ENCODE results near the gene CWF19L1. TPM values are rescaled to one million over a fixed set of nuclear protein-coding genes. Genes with fewer than 3 reads are reported as not detected.

Gene CWF19L1
- total RNA-seq, 6 experiments from 2014 or later = 7.7 to 10.7 (median 8.4) TPM

- 75% methylated on average over 2 of the region's 2 CpGs for WGBS (ENCODE audit: insufficient coverage, low coverage, low lambda C conversion rate, missing lambda C conversion rate)
- Histone ChIP-seq H3K4me1 (peaks cover 0 to 2% (median 0%) of the 10 kb centered on the region in 4 donors), H3K27ac (no peak overlapping the region), H3K4me3 (no peak overlapping the region), H3K9me3 (no peaks in the 10 kb centered on the region), H3K27me3 (no peaks in the 10 kb centered on the region), H3K36me3 (peaks cover 0 to 45% (median 11%) of the 10 kb centered on the region in 4 donors)
- ATAC-seq (peak; percentile 30 to 59 (median 53)), DNase-seq (no peak)
- TF ChIP-seq POLR2A (IDR thresholded peaks at IDR 0.05) = no peak
- no peak for TF ChIP-seq CTCF (IDR thresholded peaks at IDR 0.05)
- intact Hi-C loops (cut with DNase I) = no loop called here
Measured at GRCh38 chr10:100192350-100192749, 75.1 kb downstream of the CWF19L1 start.

GRCh38 chr10:100186253-100187212 is 80.9 kb downstream of the CWF19L1 start:
- Histone ChIP-seq H3K4me3 (peak overlapping the region; percentile 60 to 89 (median 88)), H3K9me3 (no peaks in the 10 kb centered on the region), H3K4me1 (peaks cover 0 to 34% (median 2%) of the 10 kb centered on the region in 4 donors), H3K27ac (peak overlapping the region; percentile 72 to 90 (median 86)), H3K36me3 (peaks cover 0 to 22% (median 7%) of the 10 kb centered on the region in 4 donors), H3K27me3 (no peaks in the 10 kb centered on the region)
- WGBS (ENCODE audit: insufficient coverage, low coverage, low lambda C conversion rate, missing lambda C conversion rate) = 4% methylated on average over 16 of the region's 28 CpGs
- intact Hi-C loops (cut with DNase I) = no loop called here
- TF ChIP-seq CTCF (IDR thresholded peaks at IDR 0.05) (no peak), POLR2A (IDR thresholded peaks at IDR 0.05) (no peak)
- DNase-seq (peak in 1 of 3 donors; percentile 38), ATAC-seq (peak; percentile 37 to 60 (median 52))

- no peaks in the 10 kb centered on the region for H3K27me3 ChIP-seq
- DNase-seq (peak; percentile 94), ATAC-seq (peak; percentile 85 to 93 (median 92))
- H3K4me1 ChIP-seq = peaks cover 0 to 43% (median 6%) of the 10 kb centered on the region in 4 donors
- intact Hi-C loops (cut with DNase I) = no loop called here
- under 1% methylated on average over 17 of the region's 65 CpGs for WGBS (ENCODE audit: insufficient coverage, low coverage, low lambda C conversion rate, missing lambda C conversion rate)
- peak within 1 kb of the TSS; percentile 60 to 89 (median 88) for H3K4me3 ChIP-seq
- H3K27ac ChIP-seq = peak within 1 kb of the TSS; percentile 72 to 90 (median 86)
- TF ChIP-seq POLR2A (IDR thresholded peaks at IDR 0.05) (peak; percentile 92), CTCF (IDR thresholded peaks at IDR 0.05) (no peak)
- peaks cover 0 to 12% (median 2%) of the 10 kb centered on the region in 4 donors for H3K36me3 ChIP-seq
- H3K9me3 ChIP-seq = no peaks in the 10 kb centered on the region
Measured at GRCh38 chr10:100185364-100186252, 81.8 kb downstream of the CWF19L1 start, which contains the start of gene ERLIN1. ERLIN1 (minus strand) TSS chr10:100186029; CDS start chr10:100185626, 403 bp downstream.

GRCh38 chr10:100184840-100185239 is 82.6 kb downstream of the CWF19L1 start:
- H3K4me3 ChIP-seq = peak overlapping the region; percentile 60 to 89 (median 88)
- H3K27ac ChIP-seq = peak overlapping the region; percentile 72 to 90 (median 86)
- peaks cover 0 to 5% (median 2%) of the 10 kb centered on the region in 4 donors for H3K36me3 ChIP-seq
- TF ChIP-seq POLR2A (IDR thresholded peaks at IDR 0.05) = peak; percentile 60
- no peak for TF ChIP-seq CTCF (IDR thresholded peaks at IDR 0.05)
- H3K27me3 ChIP-seq = no peaks in the 10 kb centered on the region
- ATAC-seq = peak in 3 of 4 donors; percentile 31 to 44 (median 37)
- no peaks in the 10 kb centered on the region for H3K9me3 ChIP-seq
- peaks cover 0 to 51% (median 11%) of the 10 kb centered on the region in 4 donors for H3K4me1 ChIP-seq
- WGBS (ENCODE audit: insufficient coverage, low coverage, low lambda C conversion rate, missing lambda C conversion rate) = 0% methylated on average over 4 of the region's 4 CpGs
- no peak for DNase-seq
- intact Hi-C loops (cut with DNase I) = no loop called here
